IPS-18c (cell line): Measurements from ENCODE around the gene MAP2K2.
A peak's percentile ranks its signal among the peaks of the same experiment; 100 is the strongest.
"Not testable (repeated sequence)": the region's sequence is repeated elsewhere in the genome, so short reads cannot be mapped to it uniquely, and the experiment has no call there.

Source experiments
- H3K4me3 ChIP-seq: 2 replicates; pipeline ENCODE4 v1.7.0; 2013; ENCODE audit warnings: low read depth, mild to moderate bottlenecking, low read length, moderate library complexity; ENCODE audit not compliant: insufficient read depth
- H3K9me3 ChIP-seq: one replicate; pipeline ENCODE4 v1.6.1; 2013; ENCODE audit warnings: mild to moderate bottlenecking, low read length, moderate library complexity; ENCODE audit not compliant: control insufficient read depth, insufficient read depth

MAP2K2 gene

DNA sequence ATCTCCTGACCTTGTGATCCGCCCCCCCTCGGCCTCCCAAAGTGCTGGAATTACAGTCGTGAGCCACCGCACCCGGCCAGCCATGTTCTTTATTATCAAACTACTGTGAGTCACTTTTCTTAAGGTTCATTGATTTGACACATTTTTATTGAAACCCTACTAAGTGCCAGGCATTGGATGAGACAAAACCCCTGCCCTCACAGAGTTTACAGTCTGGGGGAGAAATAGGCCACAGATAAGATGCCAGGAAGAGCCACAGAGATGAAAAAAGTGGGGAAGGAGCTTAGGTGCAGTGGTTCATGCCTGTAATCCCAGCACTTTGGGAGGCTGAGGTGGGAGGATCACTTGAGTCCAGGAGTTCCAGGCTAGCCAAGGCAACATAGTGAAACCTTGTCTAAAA is 14.5 kb upstream of the MAP2K2 start:
- Histone ChIP-seq H3K9me3 (no peaks in the 10 kb centered on the region), H3K4me3 (no peak overlapping the region)

- Histone ChIP-seq H3K9me3 (no peaks in the 10 kb centered on the region), H3K4me3 (no peak overlapping the region)
Measured at GRCh38 chr19:4136680-4137088, 12.8 kb upstream of the MAP2K2 start.

DNA sequence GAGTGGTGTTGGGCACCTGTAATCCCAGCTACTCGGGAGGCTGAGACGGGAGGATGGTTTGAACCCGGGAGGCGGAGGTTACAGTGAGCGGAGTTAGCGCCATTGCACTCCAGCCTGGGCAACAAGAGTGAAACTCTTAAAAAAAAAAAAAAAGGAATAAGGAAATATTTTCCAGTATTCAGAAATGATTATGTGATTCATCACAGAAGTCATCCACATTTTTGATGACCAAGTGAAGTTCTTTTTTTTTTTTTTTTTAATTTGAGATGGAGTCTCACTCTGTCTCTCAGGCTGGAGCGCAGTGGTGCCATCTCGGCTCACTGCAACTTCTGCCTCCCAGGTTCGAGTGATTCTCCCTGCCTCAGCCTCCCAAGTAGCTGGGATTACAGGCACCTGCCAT is 11.5 kb upstream of the MAP2K2 start:
- not testable (repeated sequence) for H3K9me3 ChIP-seq, H3K4me3 ChIP-seq

DNA sequence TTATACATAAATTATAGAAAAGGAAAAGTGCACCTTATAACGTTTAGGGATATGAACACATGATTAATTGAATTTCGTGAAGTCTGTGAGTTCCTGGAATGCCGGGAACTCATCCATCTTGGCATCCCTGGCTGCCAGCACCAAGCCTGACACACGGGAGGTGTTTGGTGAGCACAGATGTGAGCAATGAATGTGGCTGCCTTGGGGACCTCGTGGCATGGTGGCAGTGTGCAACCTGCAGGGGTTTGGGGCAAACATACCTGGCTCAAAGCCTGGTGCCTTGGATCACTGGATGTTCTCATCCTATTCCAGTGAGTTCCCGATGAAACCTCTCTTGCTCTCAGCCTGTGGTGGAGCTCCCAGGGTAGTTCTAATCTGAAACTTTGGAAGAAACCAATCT is 10.4 kb upstream of the MAP2K2 start:
- no peaks in the 10 kb centered on the region for H3K9me3 ChIP-seq

DNA sequence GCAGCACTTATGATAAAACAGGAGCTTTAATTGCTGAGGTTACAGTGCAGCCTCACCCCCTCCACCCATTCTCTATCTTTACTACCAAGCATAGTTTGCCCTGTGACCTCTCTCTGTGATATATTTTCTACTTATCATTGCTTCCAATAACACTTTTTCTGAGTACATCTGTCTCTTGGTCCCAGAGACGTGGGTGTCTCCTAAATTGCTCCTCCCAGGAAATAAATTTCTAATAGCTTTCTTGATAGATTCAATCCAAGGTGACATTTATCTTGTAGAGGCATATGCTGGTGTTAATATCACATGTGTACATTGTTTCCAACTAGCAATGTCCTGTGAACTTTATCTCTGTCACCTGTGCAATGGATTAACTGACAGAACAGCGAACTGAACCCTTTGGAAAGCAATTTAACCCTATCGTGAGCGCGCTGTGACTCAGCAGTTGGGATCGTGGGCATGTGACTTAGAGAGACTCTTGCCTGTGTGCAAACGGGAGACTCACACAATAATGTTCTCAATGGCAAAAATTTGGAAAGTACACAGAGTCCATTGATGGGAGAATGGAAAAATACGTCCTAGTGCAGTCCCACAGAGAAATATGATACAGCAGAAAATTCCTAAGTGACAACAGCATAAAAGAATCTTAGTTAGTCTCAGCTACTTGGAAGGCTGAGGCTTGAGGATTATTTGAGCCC is 7.0 kb upstream of the MAP2K2 start:
- no peaks in the 10 kb centered on the region for H3K9me3 ChIP-seq
- no peak overlapping the region for H3K4me3 ChIP-seq

More for the DNA sequence above, 10.4 kb upstream of the MAP2K2 start:
- H3K4me3 ChIP-seq = no peak overlapping the region

DNA sequence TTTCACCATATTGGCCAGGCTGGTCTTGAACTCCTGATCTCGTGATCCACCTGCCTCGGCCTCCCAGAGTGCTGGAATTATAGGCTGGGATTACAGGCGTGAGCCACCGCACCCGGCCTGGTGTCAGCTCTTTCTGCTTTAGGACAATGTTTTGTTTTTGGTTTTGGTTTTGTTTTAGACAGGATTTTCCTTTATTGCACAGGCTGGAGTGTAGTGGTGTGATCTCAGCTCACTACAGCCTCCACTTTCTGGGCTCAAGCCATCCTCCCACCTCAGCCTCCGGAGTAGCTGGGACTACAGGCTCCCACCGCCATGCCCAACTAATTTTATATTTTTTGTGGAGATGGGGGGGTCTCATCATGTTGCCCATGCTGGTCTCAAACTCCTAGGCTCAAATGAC is 5.1 kb upstream of the MAP2K2 start:
- H3K4me3 ChIP-seq = not testable (repeated sequence)

GRCh38 chr19:4127322-4127721 is 3.4 kb upstream of the MAP2K2 start:
- not testable (repeated sequence) for H3K9me3 ChIP-seq, H3K4me3 ChIP-seq

More for the DNA sequence above, 5.1 kb upstream of the MAP2K2 start:
- not testable (repeated sequence) for H3K9me3 ChIP-seq

- Histone ChIP-seq H3K4me3 (peak overlapping the region; percentile 82), H3K9me3 (no peaks in the 10 kb centered on the region)
Measured at GRCh38 chr19:4124638-4125037, 716 bp upstream of the MAP2K2 start.

DNA sequence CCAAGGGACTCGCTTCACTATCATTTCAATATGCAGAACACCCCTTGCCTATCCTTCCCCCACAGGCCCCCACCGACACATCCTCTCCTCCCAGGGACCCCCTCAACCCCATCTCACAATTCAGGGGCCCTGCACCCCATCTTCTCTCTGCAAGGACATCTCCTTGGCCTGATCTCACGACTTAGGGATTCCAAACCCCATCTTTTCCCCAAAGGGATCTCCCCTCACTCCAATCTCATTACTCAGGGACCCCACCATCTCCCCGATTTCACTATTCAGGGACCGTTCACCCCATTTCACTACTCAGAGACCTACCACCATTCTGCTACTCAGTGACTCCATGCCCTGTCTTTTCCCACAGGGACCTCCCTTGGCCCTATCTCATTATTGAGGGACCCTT is 1.4 kb downstream of the MAP2K2 start:
- peak overlapping the region; percentile 82 for H3K4me3 ChIP-seq

DNA sequence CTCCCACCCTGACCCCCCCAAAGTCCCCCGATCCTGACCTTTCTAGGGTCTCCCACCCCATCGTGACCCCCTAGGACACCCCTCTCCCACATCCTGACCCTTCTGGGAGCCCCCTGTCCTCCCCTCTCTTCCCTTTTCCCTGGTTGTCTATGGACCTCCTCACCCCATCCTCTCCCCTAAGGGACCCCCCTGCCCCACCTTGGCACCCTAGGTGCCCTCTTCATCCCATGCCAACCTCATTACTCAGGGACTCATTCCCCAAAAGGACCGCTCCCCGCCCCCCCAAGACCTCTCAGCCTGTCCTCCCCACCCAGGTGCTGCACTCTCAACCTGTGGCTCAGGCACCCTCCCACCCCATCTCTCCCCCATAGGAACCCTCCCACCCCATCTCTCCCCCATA is 2.1 kb downstream of the MAP2K2 start:
- Histone ChIP-seq H3K9me3 (no peaks in the 10 kb centered on the region), H3K4me3 (no peak overlapping the region)

More for the DNA sequence above, 1.4 kb downstream of the MAP2K2 start:
- H3K9me3 ChIP-seq = no peaks in the 10 kb centered on the region

- Histone ChIP-seq H3K4me3 (no peak overlapping the region), H3K9me3 (no peaks in the 10 kb centered on the region)
Measured at GRCh38 chr19:4121273-4121612, 2.7 kb downstream of the MAP2K2 start.

GRCh38 chr19:4120559-4121272 is 3.2 kb downstream of the MAP2K2 start:
- H3K4me3 ChIP-seq = no peak overlapping the region
- H3K9me3 ChIP-seq = no peaks in the 10 kb centered on the region

- Histone ChIP-seq H3K9me3 (no peaks in the 10 kb centered on the region), H3K4me3 (no peak overlapping the region)
Measured at GRCh38 chr19:4119763-4120162, 4.2 kb downstream of the MAP2K2 start.

GRCh38 chr19:4115818-4116385 is 8.0 kb downstream of the MAP2K2 start:
- Histone ChIP-seq H3K9me3 (peaks cover 2% of the 10 kb centered on the region), H3K4me3 (no peak overlapping the region)

DNA sequence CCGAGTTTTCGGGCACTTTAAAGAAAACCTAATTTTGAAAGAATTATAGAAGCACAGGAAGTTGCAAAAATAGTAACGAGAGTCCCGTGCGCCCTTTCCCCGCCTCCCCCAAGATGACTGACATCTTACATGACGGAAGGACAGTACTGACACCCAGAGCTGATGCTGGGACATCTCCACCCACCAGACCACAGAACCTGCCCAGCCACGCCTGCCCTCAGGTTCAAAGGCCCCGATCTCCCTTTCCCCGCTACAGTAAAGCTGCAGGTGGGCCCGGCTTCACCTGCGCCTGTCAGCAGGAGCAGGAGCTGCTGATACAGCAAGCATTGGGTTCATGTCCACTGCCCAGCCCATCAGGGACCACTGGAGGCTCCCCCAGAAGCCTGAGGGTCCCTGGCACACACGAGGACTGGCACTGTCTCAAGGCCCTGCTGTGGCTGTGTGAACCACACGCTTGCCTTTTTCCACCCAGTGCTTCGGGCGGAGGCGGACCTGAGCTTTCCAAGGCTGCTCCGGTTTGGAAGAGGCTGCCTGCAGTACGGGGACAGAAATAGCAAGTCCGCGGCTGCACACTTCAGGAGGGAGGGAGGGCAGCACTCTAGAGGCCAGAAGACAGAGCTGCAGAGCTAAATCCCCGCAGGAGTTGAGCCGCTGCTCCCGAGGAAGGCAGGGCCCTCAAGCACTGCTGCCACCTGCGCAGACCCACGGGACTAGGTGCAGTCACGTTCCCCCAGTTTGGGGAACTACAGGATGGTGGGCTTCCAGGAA is 8.7 kb downstream of the MAP2K2 start:
- no peak overlapping the region for H3K4me3 ChIP-seq
- peaks cover 2% of the 10 kb centered on the region for H3K9me3 ChIP-seq

GRCh38 chr19:4114181-4114580 is 9.7 kb downstream of the MAP2K2 start:
- H3K4me3 ChIP-seq = no peak overlapping the region
- H3K9me3 ChIP-seq = peaks cover 2% of the 10 kb centered on the region

- peaks cover 2% of the 10 kb centered on the region for H3K9me3 ChIP-seq
- no peak overlapping the region for H3K4me3 ChIP-seq
Measured at GRCh38 chr19:4113398-4114088, 10.4 kb downstream of the MAP2K2 start.
